Lower leg skin (tissue), 3 donors: ENCODE measurements around the gene AKT2.

Experiments used
- POLR2A ChIP-seq, 2 donors: fragments of 450-650 bp; IDR thresholded peaks; one replicate each; pipeline ENCODE4 v1.6.1; 2016 to 2017; ENCODE audit warnings: antibody characterized with exemption in 2 of 2, mild to moderate bottlenecking in 1 of 2, moderate library complexity in 1 of 2
- TF ChIP-seq, protein P1 (sequence below), 3 donors: fragments of 450-650 bp; IDR thresholded peaks; one replicate each; pipeline ENCODE4 v1.5.1; 2016; ENCODE audit warnings: antibody characterized with exemption in 3 of 3, mild to moderate bottlenecking in 3 of 3, moderate library complexity in 2 of 3

DNA sequence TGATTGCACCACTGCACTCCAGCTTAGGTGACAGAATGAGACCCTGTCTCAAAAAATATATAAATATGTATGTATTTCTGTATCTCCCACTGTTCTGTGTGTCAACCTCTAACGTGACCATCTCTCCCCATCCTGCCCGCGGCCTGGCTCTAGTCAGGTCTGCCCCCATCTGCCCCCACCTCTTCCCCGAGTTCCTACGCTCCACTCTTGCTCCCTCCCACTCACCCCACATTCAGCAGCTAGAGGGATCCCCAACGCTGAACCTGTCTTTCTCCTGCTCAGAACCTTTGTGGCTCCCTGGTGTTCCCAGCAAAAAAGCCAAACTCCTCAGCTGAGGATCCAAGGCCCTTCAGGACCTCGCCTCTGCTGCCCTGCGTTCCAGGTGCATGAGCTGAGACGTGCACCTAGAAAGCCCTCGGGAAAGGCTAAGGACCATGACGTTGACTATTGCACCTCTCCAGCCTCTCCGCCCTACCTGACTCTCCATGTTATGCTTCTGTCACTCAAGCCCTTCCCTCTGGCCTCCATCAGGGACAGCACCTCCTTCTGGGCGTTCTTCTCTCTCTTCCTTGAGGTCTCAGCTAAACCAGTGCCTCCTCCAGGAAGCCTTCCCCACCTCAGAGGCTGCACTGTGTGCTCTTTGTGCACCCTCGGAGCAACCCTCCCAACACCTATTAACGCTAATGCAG is 18.1 kb downstream of the AKT2 start:
- TF ChIP-seq, protein P1, sequence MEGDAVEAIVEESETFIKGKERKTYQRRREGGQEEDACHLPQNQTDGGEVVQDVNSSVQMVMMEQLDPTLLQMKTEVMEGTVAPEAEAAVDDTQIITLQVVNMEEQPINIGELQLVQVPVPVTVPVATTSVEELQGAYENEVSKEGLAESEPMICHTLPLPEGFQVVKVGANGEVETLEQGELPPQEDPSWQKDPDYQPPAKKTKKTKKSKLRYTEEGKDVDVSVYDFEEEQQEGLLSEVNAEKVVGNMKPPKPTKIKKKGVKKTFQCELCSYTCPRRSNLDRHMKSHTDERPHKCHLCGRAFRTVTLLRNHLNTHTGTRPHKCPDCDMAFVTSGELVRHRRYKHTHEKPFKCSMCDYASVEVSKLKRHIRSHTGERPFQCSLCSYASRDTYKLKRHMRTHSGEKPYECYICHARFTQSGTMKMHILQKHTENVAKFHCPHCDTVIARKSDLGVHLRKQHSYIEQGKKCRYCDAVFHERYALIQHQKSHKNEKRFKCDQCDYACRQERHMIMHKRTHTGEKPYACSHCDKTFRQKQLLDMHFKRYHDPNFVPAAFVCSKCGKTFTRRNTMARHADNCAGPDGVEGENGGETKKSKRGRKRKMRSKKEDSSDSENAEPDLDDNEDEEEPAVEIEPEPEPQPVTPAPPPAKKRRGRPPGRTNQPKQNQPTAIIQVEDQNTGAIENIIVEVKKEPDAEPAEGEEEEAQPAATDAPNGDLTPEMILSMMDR (IDR thresholded peaks at IDR 0.05) = no peak
- TF ChIP-seq POLR2A (IDR thresholded peaks at IDR 0.05) = no peak
